NCI-H2227 (cell line): ENCODE results near the gene C2CD2.

Source experiments
- DNase-seq: peaks from one replicate; lab custom pipeline; 2025; ENCODE audit not compliant: unreplicated experiment; lab: John Stamatoyannopoulos, UW

C2CD2 gene

GRCh38 chr21:41848958-41849580 lies 104.7 kb downstream of the C2CD2 start:
- no peak for DNase-seq

DNA sequence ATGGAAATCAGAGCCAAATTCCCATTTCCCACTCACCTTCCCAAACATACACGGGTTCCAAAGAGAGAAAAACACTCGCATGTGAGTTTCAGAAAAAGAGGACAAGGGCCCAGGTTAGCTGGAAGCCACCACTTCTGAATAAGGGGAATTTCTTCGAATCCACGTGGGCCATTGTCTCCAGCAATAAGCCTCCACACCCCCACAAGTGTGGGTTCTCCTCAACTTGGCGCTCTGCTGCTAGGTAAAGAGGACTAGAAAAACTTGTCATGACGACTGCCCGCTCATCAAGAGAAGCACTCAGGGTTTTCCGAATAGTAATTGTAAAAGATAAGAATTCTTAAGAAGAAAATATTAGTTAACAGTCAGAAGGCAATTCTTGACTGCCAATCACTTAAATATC lies 105.3 kb downstream of the C2CD2 start:
- DNase-seq: no peak

DNA sequence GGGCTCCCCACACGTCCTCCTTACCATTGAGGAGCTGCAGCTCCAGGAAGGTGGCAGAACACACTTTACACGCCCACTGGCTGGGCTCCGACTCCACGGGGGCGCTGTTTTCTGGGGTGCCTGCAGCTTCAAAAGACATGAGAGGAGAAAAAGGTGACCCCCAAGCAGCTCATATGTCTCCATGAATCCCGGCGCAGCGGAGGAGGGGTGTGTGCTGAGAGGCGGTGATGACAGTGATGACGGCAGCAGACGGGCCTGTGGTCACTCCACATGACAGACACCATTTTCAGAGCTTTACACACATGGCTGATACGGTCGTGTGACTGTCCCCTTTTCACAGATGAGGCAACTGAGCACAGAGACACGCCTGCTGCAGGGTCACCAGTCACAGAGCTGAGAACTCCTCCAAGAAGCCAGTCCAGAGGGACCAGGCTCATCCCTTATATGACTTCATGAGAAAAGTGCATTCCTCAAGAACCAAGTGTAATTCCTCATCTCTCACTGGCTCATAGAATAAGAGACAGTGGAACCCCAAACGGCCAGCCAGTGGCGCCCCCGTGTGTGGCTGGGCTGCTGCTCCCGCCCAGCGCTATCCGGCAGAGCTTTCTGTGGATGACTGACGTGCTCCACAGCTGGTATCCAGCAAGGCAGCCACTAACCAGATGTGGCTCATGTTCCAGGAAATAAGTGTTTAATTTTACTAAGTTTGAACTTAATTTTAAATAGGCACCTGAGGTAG lies 106.6 kb downstream of the C2CD2 start:
- DNase-seq: no peak

GRCh38 chr21:41846536-41846935 lies 107.3 kb downstream of the C2CD2 start:
- DNase-seq: no peak

- DNase-seq: no peak
Measured at GRCh38 chr21:41846033-41846317, 107.8 kb downstream of the C2CD2 start.

DNA sequence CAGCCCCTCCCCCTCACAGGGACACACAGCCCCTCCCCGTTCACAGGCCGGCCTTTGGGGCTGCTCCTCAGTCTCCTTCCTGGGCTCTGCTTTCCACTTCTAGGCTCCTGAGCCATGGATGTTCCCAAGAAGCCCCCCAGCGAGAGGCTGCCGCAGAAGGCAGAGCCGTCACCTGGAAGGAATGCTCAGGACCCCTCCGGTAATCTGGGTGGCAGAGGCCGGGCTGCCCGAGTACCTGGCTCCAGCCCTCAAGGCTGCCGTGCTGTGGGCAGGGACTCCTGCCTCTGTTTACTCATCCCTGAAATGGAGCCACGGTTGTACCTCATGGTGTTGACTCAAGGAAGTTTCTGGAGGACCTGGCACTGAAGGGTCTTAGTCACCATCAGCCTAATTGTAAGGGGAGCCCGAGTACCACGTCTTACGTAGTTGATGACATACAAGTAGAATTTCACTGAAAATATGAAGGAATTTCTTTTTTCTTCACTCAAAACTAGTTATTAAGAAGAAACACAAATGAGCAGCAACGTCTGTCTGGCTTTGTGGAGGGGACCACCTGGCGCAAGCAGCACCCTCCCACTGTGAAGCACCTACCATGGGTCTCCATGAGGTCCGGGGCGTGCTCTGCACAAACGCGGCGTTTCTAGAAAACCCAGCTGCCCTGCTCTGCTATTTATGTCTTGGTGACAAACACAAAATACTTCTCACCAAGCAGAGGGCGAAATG lies 108.3 kb downstream of the C2CD2 start:
- no peak for DNase-seq

- no peak for DNase-seq
Measured at GRCh38 chr21:41843584-41843983, 110.2 kb downstream of the C2CD2 start.

GRCh38 chr21:41840880-41841279 lies 112.9 kb downstream of the C2CD2 start:
- DNase-seq: no peak

- DNase-seq: no peak
Measured at GRCh38 chr21:41839387-41840000, 114.3 kb downstream of the C2CD2 start.

DNA sequence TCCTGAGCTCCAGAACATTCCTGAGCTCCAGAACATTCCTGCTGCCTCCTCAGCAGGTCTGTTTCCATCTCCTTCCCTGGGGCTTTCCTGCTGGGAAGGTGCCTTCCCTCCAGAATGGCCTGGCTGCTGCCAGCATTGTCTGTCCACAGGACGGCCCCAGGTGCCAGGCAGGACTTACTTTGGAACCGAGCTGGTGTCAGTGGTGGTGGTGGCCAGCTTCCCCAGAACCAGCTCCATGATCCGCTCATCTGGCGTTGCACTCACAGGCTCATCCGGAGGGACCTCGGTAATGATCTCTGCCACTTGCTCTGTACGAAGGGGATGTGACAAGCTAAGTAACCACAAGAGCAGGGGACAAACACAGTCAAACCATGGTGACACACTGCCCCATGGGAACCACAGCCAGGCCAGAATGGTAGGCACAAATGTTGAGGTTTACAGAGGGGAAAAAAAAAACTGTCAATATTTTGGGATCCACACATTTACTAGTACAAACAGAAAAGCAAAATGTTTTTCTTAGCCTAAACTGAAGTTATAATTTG lies 116.0 kb downstream of the C2CD2 start:
- DNase-seq: no peak

DNA sequence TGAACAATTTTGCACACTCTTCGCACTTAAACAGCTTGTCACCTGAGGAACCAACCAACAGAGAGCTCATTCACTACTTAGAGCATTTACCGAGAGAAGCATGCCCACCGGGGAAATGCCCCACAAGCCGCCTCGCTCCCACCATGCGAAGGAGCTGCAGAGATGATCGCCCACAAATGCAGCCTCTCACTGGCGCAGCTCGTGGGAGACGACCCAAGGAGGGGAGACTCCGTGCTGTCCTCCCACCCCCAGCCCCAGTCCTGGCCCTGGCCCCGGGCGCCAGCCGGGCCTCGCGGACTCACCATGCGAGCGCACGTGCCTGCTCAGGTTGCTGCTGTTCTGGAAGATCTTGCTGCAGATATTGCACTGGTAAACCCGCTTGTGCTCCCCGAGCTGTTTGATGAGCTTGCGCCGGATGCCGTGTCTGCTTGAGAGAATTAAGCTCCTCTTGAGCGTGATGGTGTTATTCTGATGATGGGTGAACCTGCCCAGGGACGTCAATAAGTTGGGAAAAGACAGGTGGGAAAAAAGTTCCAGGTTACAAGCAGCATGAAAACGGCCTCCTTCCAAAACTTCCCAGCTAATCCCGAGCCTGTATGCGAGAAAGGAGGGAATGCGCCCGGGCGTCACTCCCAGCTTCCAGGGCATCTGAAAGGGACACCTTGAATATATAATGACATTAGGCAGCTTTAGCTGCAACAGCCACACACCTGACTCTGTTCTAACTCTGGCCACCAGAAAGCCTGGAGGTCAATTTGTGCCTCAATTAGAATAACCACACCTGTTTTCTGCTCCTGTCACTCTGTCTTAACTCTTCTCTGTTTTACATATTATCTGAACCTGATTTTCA lies 117.4 kb downstream of the C2CD2 start:
- DNase-seq: no peak

DNA sequence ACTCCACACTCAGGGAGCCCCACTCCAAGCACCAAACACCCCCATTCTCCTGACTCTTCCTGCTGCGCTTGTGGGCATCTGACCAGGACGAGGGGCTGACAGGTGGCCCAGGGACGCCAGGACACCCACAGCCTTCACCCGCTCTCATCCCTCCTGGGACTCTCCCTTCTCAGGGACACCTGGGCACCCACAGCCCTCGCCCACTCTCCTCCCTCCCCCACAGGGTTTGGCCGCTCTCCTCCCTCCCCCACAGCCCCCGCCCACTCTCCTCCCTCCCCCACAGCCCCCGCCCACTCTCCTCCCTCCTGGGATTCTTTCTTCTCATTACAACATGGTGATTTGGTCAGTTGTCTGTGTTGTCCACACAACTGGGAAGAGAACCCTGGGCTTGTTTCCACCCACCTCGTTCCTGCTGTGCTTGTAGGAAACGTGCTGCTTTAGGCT lies 118.1 kb downstream of the C2CD2 start:
- no peak for DNase-seq
